Ascending aorta (tissue), 2 donors: ENCODE measurements around the gene FLNC. TPM values are rescaled to one million over a fixed set of nuclear protein-coding genes. Genes with fewer than 3 reads are reported as not detected.

ENCODE experiments used
- DNase-seq, 2 donors: peaks; one replicate each; pipeline ENCODE4 v3.0.0-alpha.2; 2019; ENCODE audit warnings: low spot score in 2 of 2
- H3K27ac ChIP-seq, 2 donors: fragments of 200-600 bp; sonication (generic); one replicate each; pipeline ENCODE4 v1.5.1; 2016 to 2017; ENCODE audit warnings: mild to moderate bottlenecking in 1 of 2
- H3K27me3 ChIP-seq: fragments of 200-600 bp; sonication (generic); one replicate; pipeline ENCODE4 v1.5.1; 2017
- H3K36me3 ChIP-seq, 2 donors: fragments of 200-600 bp; sonication (generic); one replicate each; pipeline ENCODE4 v1.5.1; 2016
- H3K4me1 ChIP-seq, 2 donors: fragments of 200-600 bp; sonication (generic); one replicate each; pipeline ENCODE4 v1.5.1; 2016 to 2017; ENCODE audit warnings: mild to moderate bottlenecking in 1 of 2
- H3K4me3 ChIP-seq, 2 donors: fragments of 200-600 bp; sonication (generic); one replicate each; pipeline ENCODE4 v1.5.1; 2016 to 2017; ENCODE audit warnings: mild to moderate bottlenecking in 1 of 2
- H3K9me3 ChIP-seq, 2 donors: fragments of 200-600 bp; sonication (generic); one replicate each; pipeline ENCODE4 v1.5.1; 2016
- CTCF ChIP-seq, 3 experiments: fragments of 200-600 bp in 2 of 3; fragments of 450-650 bp in 1 of 3; sonication (generic) in 2 of 3; IDR thresholded peaks; one replicate each; pipeline ENCODE4 v1.5.1; 2016 to 2019; ENCODE audit warnings: antibody characterized with exemption in 3 of 3, mild to moderate bottlenecking in 1 of 3, moderate library complexity in 1 of 3
- intact Hi-C: fragments of 100-400 bp; cut with DNase I; formaldehyde crosslinking; loops from one replicate; pipeline ENCODE4 v1.15.1; 2023
- total RNA-seq: library from RNA; depleted of rRNA; stranded (reverse); fragments of >200 nt; gene quantifications from one replicate; pipeline ENCODE4 v1.1.0, GENCODE V29; 2016

The FLNC gene
- total RNA-seq, 1 donor from 2014 or later = 117 TPM

- no peaks in the 10 kb centered on the region for H3K27me3 ChIP-seq
- TF ChIP-seq CTCF (IDR thresholded peaks at IDR 0.05) = no peak
- intact Hi-C loops = no loop called here
- peak overlapping the region; percentile 10 to 46 for H3K4me3 ChIP-seq
- no peaks in the 10 kb centered on the region for H3K9me3 ChIP-seq
- DNase-seq = no peak
- H3K4me1 ChIP-seq = no peaks in the 10 kb centered on the region
- no peak overlapping the region for H3K27ac ChIP-seq
- H3K36me3 ChIP-seq = no peaks in the 10 kb centered on the region
Observed at GRCh38 chr7:128890306-128891109, 60.3 kb downstream of the FLNC start.

GRCh38 chr7:128891110-128891941 is 61.1 kb downstream of the FLNC start:
- no peak for DNase-seq
- Histone ChIP-seq H3K36me3 (no peaks in the 10 kb centered on the region), H3K4me1 (no peaks in the 10 kb centered on the region), H3K4me3 (peak overlapping the region; percentile 10 to 46), H3K27ac (no peak overlapping the region), H3K27me3 (no peaks in the 10 kb centered on the region), H3K9me3 (no peaks in the 10 kb centered on the region)
- intact Hi-C loops = no loop called here
- TF ChIP-seq CTCF (IDR thresholded peaks at IDR 0.05) = no peak

- Histone ChIP-seq H3K9me3 (no peaks in the 10 kb centered on the region), H3K27me3 (no peaks in the 10 kb centered on the region), H3K36me3 (no peaks in the 10 kb centered on the region), H3K27ac (no peak overlapping the region), H3K4me1 (no peaks in the 10 kb centered on the region), H3K4me3 (no peak overlapping the region)
- DNase-seq = no peak
- intact Hi-C loops = no loop called here
- TF ChIP-seq CTCF (IDR thresholded peaks at IDR 0.05) = no peak
Observed at GRCh38 chr7:128891942-128892269, 61.7 kb downstream of the FLNC start.

- H3K36me3 ChIP-seq = no peaks in the 10 kb centered on the region
- intact Hi-C loops = no loop called here
- DNase-seq = no peak
Observed at GRCh38 chr7:128892521-128893250, 62.5 kb downstream of the FLNC start.

More at GRCh38 chr7:128892521-128893250, 62.5 kb downstream of the FLNC start:
- Histone ChIP-seq H3K4me1 (no peaks in the 10 kb centered on the region), H3K27ac (no peak overlapping the region), H3K9me3 (no peaks in the 10 kb centered on the region), H3K27me3 (no peaks in the 10 kb centered on the region), H3K4me3 (no peak overlapping the region)
- no peak for TF ChIP-seq CTCF (IDR thresholded peaks at IDR 0.05)
